ENCODE measurements around the gene SNTG2.

Gene SNTG2

GRCh38 chr2:1147873-1148612, 197.4 kb downstream of the SNTG2 start:
- DNase-seq (ENCODE audit: low spot score): no peak

- no peak for DNase-seq (ENCODE audit: low spot score)
Measured at GRCh38 chr2:1150724-1151511, 200.3 kb downstream of the SNTG2 start.

- DNase-seq (ENCODE audit: low spot score): no peak
Measured at GRCh38 chr2:1152375-1152774, 201.7 kb downstream of the SNTG2 start.

GRCh38 chr2:1153920-1154319, 203.3 kb downstream of the SNTG2 start:
- no peak for DNase-seq (ENCODE audit: low spot score)

GRCh38 chr2:1154710-1155594, 204.3 kb downstream of the SNTG2 start:
- DNase-seq (ENCODE audit: low spot score): no peak

- no peak for DNase-seq (ENCODE audit: low spot score)
Measured at GRCh38 chr2:1156059-1156458, 205.4 kb downstream of the SNTG2 start.

- DNase-seq (ENCODE audit: low spot score): no peak
Measured at GRCh38 chr2:1156531-1156930, 205.9 kb downstream of the SNTG2 start.

GRCh38 chr2:1157107-1157506, 206.5 kb downstream of the SNTG2 start:
- DNase-seq (ENCODE audit: low spot score): no peak

- DNase-seq (ENCODE audit: low spot score): no peak
Measured at GRCh38 chr2:1159013-1159412, 208.4 kb downstream of the SNTG2 start.

- DNase-seq (ENCODE audit: low spot score): no peak
Measured at GRCh38 chr2:1162246-1162645, 211.6 kb downstream of the SNTG2 start.

- no peak for DNase-seq (ENCODE audit: low spot score)
Measured at GRCh38 chr2:1162768-1163584, 212.3 kb downstream of the SNTG2 start.

- no peak for DNase-seq (ENCODE audit: low spot score)
Measured at GRCh38 chr2:1166976-1167375, 216.3 kb downstream of the SNTG2 start.

GRCh38 chr2:1168846-1169245, 218.2 kb downstream of the SNTG2 start:
- no peak for DNase-seq (ENCODE audit: low spot score)

GRCh38 chr2:1169291-1169949, 218.8 kb downstream of the SNTG2 start:
- no peak for DNase-seq (ENCODE audit: low spot score)

GRCh38 chr2:1170241-1170640, 219.6 kb downstream of the SNTG2 start:
- no peak for DNase-seq (ENCODE audit: low spot score)

GRCh38 chr2:1170711-1171110, 220.1 kb downstream of the SNTG2 start:
- no peak for DNase-seq (ENCODE audit: low spot score)

- no peak for DNase-seq (ENCODE audit: low spot score)
Measured at GRCh38 chr2:1173528-1173927, 222.9 kb downstream of the SNTG2 start.

- DNase-seq (ENCODE audit: low spot score): no peak
Measured at GRCh38 chr2:1181893-1182292, 231.2 kb downstream of the SNTG2 start.

- DNase-seq (ENCODE audit: low spot score): no peak
Measured at GRCh38 chr2:1183300-1183699, 232.7 kb downstream of the SNTG2 start.

GRCh38 chr2:1186421-1186820, 235.8 kb downstream of the SNTG2 start:
- no peak for DNase-seq (ENCODE audit: low spot score)

- no peak for DNase-seq (ENCODE audit: low spot score)
Measured at GRCh38 chr2:1187189-1187588, 236.5 kb downstream of the SNTG2 start.
